Stimulated activated CD4-positive, alpha-beta T cell treated with anti-CD3 and anti-CD28 coated beads, Interleukin-4, amount 100 ng/mL, for 24 hours (primary cell): ENCODE results near the gene APOBEC3H.

Experiments
- DNase-seq: peaks from one replicate; pipeline ENCODE4 v3.0.0-alpha.2; 2020

APOBEC3H gene

DNA sequence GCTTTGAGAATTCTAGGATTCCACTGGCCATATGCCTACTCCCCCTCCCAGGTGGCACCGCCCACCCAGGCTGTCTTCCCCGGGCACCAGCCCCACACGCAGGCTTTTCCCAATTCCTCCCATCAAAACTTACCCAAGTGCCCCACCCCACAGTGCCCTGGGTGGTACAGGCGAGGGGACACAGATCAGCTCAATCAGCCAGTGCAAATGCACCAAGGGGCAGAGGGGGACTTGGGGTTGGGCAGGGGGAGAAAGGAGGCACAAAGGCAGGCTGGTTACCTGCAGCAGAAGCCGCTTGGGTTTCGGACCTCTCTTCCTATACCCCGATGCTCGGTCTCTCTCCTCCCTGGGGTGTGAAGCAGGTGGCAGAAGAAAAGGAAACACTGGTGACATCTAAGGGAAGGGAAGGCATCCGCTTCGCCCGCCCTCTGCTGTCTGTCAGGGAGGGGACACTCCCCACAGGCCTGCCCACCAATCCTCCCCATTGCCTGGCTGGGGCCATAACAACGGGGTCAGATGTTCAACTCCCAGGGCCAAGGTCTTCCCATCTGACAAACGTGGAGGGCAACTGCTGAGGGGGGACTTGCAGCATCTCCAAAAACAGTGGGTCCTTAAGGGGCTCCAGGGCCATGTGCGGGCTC is 41.4 kb downstream of the APOBEC3H start:
- DNase-seq = no peak

DNA sequence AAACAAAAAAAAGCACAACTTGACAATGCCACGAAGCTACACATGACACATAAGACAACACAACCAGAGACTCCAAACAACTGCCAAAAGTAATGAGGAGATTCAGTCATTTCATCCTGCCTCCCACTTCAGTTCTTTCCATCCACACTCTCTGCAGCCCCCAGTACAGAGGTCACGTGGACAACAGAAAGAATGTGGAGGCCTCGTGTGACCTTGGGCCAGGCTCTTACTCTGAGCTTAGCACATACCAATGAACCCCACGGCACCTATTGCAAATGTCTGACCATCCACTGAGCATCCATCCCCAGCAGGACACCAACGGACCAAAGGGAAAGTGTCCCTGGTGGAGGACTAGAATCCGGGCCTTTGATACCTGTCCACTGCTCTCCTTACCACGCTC is 42.9 kb downstream of the APOBEC3H start:
- DNase-seq = no peak

DNA sequence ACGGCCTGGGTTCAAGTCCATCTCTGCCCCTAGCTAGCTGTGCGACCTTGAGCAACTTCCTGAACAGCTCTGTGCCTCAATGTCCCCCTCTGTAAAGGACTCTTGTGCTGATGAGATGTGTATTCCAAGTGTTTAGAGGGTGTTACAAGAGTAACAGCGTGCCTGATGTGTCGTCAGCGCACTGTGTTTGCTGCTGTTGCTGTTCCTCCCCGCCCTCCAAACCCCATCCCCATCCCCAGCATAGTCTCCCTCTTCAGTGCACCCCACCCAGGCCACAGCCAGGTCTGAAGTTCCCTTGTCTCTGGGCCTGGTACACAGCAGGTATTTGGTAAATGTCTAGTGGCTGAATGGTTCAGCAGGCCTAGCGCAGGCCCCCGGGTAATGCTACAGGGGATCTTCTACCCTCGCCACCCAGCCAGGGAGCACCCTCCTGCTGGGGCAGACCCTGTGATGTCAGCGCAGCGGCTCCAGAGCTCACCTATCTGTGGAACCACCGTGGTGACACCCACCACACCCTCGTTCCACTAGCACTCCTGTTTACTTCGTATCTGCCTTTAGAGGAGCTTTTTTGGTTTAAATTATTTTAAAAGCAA is 45.1 kb downstream of the APOBEC3H start:
- DNase-seq = no peak

DNA sequence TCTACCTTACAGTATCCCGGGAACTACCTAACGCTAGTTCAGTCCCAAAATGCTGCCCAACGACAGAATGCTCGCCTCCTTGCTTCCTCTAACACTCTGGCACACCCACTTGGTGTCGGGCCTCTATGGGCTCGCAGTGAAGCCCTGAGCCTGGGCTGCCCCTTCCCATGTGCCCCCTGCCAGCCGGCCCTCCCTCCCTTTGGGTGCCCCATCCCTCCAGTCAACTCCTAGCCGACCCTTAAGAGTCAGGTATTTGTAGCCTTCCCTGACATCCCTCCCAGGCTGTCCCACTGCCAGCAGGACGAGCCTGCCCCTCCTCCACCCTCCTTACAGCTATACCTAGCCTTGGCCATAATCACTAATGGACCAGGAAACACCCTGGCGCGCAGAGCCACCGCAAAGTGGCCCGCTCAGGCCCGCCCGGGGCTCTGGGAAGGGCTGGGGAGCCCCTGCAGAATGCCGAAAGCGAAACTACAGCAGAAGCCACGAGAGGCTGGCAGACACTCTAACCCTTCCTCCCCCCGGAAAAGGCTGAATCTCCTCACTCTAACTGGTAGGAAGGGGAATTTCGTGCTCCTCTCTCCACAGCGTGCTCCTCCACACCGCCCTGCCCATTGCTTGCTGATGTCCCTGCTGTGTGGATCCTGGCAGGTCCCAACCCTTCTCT is 47.2 kb downstream of the APOBEC3H start:
- DNase-seq = peak; percentile 65

DNA sequence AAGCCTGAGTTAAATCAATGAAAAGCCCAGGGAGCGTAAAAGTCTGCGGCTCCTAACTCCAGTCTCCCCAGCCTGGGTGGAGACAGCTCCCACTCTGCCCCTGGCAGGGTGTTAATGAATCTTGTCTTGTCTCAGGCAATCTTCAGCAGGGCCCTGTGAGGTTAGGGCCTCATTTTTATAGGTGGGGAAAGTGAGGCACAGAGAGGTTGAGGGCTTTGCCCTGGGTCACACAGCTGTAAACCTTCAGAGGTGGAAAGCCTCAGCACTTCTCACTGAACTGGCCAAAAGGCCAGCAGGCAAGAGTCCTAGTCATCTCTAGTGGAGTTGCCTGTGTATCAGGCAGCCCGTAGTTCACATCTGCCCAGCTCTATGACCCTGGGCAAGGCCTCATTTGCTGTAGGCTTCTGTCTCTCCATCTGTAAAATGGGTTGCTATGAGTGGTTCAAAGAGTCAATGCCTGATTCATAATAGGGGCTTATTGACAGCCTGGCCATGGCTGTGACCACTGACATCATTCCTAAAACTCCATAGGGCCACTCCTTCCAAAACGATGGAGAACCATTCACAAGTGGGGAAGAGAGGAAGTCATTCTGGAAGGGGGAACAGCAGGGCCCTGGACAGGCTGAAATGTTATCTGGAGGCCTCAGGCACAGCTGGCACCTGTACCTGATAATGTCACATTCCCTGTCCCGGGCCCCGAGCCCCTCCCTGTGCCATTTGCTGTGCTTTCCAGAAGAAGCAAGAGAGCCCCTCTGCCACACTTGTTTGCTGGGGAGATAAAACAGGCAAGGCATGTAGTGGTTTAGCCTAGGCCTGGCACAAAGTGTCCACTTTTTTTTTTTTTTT is 49.4 kb downstream of the APOBEC3H start:
- DNase-seq = no peak

DNA sequence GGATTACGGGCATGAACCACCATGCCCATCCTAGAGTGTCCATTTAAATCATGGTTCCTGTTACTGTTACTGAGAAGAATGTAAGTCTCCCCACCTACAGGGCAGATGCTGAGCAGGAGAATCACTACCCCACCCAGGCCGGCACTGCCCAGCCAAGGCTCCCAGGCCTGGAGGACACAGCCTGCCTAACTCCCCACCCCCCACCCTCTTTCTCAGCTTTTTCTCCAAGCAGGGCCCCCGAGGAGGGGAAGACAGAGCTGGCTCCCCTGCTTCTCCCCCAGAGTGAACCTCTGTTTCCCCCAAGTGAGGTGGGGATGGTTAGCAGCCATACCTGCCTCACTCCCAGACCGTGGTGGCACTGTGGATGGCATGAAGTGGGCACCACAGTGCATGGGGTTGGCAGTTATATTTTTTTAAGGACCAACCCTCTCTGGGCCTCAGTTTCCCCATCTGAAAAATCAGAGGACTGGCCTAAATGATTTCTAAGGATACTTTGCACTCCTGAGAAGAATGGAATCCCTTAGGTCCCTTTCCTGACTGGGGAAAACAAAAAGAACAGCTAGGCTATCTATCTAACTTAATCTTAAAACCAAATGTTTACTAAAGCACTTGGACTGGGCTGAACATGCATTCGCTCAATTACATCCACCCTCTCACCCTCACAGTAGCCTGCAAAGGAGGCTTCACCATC is 50.4 kb downstream of the APOBEC3H start:
- DNase-seq = no peak

DNA sequence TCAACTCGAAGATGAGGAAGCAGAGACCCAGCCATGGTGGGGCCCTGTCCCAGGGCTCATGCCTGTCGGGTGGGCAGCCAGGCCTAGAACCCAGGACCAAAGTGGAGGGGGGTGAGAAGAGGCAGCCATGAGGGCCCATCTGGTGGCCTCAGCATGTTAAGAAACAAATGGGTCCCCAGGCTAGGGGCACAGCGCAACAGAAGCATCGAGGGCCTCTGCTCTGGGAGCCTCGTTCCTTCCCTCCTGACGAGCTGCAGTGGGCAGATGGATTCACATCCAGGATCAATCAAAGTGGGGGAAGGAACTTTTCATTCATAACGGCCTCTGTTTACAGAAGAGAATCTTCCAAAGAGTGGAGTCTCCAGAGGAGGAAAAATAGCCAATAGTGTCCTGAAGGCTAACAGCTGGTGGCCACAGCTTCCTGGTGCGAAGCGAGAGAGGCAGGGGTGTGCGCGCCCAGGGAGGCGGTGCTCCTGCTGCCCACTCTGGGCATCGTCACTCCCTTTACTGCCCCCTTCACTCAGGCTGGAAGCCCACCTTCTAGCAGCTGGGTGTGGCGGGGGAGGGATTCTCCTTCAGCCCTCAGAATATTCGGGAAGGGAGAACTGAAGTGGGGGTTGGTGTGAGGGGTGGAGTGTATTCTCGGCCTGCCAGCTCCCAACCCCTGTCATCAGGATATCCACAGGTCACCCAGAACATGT is 51.1 kb downstream of the APOBEC3H start:
- no peak for DNase-seq

DNA sequence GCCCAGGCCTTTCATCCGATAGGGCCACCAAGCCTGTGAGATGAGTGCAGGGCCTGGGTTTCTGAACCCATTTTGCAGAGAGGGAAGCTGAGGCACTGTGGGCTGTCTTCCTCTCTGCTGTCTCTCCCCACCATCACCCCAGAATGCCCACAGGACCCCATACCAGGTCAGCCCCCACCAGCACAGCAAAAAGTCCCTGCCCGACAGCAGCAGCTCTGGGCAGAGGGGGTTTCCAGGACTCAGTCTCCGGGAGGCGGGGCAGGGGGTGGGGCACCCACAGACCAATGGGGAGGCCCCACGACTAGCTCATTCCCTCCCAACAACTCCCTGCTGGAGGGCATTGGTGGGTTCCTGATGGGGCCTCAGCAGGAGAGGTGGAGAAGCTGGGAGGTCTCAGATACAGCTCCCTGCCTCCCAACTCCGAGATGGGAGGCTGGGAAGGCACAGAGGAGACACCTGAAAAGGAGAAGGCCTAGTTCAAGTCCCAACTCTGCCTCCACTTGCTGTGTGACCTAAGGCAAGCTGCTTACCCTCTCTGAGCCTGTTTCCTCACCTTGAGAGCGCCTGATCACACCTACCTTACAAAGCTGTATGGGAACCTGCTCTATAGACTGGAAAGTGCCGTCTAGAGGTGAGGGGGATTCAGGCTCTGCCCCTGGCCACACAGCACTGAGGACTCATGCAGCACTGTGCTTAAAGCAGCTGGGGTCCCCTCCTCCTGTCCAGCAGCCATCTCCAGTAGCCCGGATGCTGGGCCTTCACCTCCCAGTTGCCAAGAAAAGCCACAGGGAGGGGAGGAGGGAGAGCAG is 51.9 kb downstream of the APOBEC3H start:
- peak; percentile 72 for DNase-seq

DNA sequence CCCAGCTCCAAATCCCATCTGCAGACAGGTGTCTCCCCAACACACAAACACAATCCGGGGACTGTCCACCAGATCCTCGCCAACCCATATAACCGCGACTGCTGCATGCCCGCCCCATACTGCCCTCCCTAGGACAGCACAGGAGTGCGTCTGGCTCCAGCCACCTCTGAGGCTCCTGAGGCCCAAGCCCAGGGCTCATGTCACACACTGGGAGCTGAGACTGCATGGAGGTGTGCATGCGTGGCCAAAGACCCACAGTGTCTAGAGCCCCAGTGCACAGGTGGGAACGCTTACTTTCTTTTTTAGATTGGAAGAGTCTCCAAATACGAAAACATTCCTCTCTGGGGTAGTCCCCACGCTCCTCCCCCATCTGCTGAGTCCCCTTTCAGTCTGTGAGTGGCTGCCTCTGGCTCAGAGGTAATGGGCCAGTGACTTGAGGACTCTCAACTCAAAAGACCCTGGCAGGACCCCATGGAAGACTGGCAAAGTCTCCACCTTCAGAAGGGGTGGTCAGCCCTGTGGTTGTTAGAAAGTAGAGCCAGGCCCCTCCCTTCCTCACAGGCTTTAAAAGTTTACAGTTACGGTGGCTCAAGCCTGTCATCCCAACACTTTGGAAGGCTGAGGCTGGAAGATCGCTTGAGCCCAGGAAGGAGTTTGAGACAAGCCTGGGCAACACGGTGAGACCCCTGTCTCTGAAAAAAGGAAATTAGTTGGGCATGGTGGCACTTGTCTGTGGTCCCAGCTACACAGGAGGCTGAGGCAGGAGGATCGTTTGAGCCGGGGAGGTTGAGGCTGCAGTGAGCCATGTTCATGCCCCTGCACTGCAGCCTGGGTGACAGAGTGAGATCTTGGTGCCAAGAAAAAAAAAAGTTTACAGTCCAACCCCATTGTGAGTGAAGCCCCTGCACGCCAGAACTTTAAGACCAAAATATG is 53.1 kb downstream of the APOBEC3H start:
- DNase-seq = no peak

DNA sequence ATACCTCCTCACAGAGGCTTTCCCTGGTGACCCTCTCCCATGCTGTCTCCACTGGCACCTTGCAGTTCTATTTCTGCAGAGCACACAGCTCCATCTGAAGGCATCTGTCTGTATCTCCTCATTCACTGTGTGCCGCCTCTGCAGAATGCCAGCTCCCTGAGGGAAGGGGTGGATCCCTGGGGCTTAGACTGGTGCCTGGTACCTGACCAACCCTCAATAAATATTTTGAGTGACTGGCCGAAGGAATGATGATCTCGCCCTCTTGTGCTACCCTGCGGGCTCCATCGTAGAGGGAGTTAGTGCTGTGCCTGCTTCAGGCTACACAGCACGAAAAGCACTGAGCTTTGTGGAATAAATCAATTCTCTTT is 53.8 kb downstream of the APOBEC3H start:
- DNase-seq = no peak

DNA sequence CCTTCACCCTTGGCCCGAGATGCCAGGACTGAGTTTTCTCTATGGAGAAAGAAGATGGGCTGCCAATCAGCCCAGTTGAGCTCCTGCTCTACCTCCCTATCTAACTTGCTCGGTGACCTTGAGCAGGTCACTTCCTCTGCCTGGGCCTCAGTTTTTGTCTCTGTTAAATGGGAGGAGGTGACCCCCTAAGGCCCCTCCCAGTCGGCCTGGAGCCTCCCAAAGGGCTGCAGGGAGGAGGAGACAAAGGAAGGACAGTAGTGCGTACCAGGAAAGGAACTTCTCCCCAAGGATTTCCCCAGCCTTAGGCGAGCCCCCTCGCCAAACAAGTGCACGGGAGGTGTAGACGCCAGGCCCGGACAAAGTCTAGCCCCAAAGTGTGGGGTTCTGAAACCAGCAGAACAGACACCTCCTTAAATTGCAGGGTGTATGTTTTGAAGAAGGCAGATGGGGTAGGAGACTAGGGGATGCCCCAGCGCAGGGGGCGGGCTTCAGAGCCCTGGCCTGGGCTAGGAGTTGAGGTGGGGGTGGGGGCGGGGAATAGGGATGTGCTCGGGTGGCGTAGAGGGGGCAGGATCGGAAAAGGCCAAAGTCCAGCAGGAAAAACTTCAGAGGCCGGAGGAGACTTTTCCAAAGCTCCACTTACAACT is 54.4 kb downstream of the APOBEC3H start:
- DNase-seq = no peak

DNA sequence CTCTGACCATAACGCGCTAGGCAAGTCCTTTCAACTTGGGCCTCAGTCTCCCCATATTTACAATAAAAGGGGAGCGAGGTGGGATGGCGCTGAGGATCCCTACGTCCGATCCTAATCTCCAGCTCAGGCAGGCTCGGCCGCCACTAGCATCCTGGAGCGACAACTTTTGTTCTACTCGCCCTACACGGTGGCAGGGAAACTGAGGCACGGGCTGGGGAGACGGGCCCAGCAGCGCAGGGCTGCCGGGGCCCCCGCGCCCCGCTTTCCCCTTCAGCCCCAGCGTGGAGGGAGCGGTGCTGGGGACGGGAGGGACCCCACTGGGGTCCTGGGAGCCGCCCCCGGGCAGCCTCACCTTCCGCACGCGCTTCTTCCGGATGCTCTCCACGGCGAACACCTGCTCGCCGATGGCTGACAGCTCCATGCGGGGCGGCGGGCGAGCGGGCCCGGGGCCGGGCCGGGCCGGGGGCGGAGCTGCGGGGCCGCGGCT is 55.0 kb downstream of the APOBEC3H start:
- DNase-seq = no peak

DNA sequence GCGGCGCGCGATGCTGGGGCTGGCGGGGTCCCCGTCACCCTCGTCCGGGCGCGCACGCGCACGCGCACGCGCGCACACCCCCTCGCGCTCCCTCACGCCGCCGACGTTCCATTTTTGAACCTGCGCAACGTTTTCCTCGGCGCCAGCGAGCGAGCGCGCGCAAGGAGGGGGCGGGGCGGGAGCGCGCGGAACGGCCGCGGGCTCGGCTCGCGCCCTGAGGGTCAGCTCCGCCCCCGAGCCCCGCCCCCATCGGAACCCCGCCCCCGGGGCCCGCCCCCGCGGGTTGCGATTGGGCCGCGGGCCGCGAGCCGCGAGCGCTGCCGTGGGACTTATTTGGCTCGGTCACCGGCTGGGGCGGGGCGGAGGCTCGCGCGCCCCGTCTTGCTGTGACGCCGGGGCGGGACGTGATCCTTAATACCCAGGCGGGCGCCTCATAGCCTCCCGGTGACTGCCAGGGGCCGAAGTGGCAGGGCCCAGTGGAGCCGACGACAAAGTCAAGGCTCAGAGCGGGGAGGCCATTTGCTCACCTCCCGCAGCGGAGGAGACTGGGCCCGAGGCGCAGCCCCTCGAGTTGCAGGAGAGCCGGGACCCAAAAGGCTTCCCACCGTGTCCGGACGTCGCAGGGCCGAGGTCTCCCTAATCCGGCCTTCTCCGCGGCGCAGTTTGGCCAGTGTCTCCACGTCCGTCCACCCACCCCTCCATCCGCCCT is 55.6 kb downstream of the APOBEC3H start, which contains the start of gene CBX7:
TSS of gene CBX7 (minus strand) at position 170 of the 709 bp plus-strand sequence. CDS start 236 bp downstream, outside the sequence.
- DNase-seq = peak; percentile 87

DNA sequence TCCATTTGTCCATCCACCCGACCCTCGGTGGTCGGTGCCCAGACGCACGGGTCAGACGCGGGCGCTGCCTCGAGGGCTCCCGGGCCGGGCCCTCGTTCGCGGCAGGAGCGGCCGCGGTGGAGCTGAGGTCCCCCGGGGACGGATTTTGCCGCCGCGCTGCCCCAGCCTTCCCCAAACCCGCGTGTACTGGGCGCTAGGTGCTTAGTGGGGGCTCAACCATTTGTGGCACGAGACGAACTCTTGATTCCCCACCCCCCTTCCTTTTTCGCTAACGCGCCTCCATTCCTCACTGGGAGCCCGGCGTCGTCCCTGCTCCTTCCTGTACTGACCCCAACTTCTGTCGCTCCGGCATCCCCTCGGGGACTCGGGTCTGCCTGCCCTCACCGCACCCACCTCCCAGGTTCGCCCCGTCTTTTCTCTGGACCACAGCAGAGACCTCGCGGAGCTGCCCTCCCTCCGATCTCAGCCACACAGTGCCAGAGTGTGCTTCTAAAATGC is 56.2 kb downstream of the APOBEC3H start:
- DNase-seq = no peak
